H1 (cell line): ENCODE data around the gene ODC1. TPM values are rescaled to one million over a fixed set of nuclear protein-coding genes. Genes with fewer than 3 reads are reported as not detected.

Experiments used
- KDM4A ChIP-seq: IDR thresholded peaks from one replicate; pipeline ENCODE4 v1.7.1; 2012; ENCODE audit warnings: low read depth, mild to moderate bottlenecking, moderate library complexity, low read length, inconsistent platforms; ENCODE audit not compliant: severe bottlenecking
- SAP30 ChIP-seq: fragments of 300-600 bp; sonication (generic); IDR thresholded peaks from 2 replicates; pipeline ENCODE4 v1.7.1; 2012; ENCODE audit warnings: low read length, moderate library complexity, mild to moderate bottlenecking, inconsistent platforms; ENCODE audit not compliant: insufficient read depth, insufficient replicate concordance
- SP1 ChIP-seq: IDR thresholded peaks from 2 replicates; pipeline ENCODE4 v1.6.1; 2011; ENCODE audit warnings: low read depth, low read length
- TCF12 ChIP-seq: IDR thresholded peaks from 2 replicates; pipeline ENCODE4 v1.6.1; 2011; ENCODE audit warnings: low read depth, mild to moderate bottlenecking, low read length
- polyA plus RNA-seq, 7 experiments: library from polyadenylated mRNA; depleted of rRNA in 3 of 7; stranded (reverse) in 5 of 7; unstranded in 2 of 7; fragments of >200 nt in 5 of 7; fragments of 200-250 nt in 2 of 7; gene quantifications; 1 replicate in 5 of 7; 2 replicates in 1 of 7; 4 replicates in 1 of 7; pipeline versions ENCODE4 v1.2.1 to v1.2.3, GENCODE V29; 2011 to 2013; ENCODE audit warnings: missing spikeins in 2 of 7, mixed read lengths in 2 of 7
- total RNA-seq: library from RNA; stranded (reverse); fragmentation: NEBNext Ultra II Directional; extraction: Animal tissue kit (Norgen Biotek cat#: 25700); gene quantifications from 2 replicates; pipeline ENCODE4 v1.2.1, GENCODE V29; 2021
- TF ChIP-seq, protein P1 (sequence below): IDR thresholded peaks from 2 replicates; pipeline ENCODE4 v1.6.1; 2012; ENCODE audit warnings: inconsistent platforms

Gene ODC1
- total and polyA plus RNA-seq, 2 of the 8 experiments (the other 6 are each of a cell fraction or from before 2014, with no cell fraction given) = 57.2 to 76.7 TPM

DNA sequence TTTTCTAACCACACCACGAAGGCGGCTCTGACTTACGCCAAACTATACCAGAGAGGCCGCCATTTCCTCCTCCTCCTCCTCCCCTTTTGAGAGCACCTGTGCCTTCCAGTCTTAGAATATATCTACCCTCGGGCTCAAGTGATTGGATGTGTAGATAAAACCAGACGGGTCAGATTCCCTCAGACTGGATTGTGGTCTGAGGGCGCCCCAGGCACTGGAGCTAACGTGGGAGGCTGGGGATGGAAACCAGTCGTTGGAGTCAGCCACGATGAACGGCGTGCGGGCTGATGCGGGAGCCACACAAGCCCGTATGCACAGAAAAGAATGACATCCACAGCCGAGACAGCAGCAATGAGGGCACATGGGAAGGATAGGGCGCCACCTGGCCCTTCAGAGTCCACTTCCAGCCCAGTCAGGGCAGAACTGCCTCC, 12.3 kb upstream of the ODC1 start (continued):
- TF ChIP-seq SAP30 = no peak
- TF ChIP-seq, protein P1, sequence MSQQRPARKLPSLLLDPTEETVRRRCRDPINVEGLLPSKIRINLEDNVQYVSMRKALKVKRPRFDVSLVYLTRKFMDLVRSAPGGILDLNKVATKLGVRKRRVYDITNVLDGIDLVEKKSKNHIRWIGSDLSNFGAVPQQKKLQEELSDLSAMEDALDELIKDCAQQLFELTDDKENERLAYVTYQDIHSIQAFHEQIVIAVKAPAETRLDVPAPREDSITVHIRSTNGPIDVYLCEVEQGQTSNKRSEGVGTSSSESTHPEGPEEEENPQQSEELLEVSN = no peak
- no peak for TF ChIP-seq KDM4A
- TF ChIP-seq TCF12 = no peak
- no peak for TF ChIP-seq SP1
